IMR-90 (cell line): Measurements from ENCODE around the gene ALK. TPM values are rescaled to one million over a fixed set of nuclear protein-coding genes. Genes with fewer than 3 reads are reported as not detected.

Source experiments
- ATAC-seq: fragments of 200-7000 bp; cut with Tn5 transposase; 2 replicates; pipeline ENCODE4 v1.9.1; 2020; ENCODE audit warnings: low read depth, mild to moderate bottlenecking, moderate library complexity
- BruUV-seq: library from RNA; stranded (reverse); fragments of 400-500 nt; replicated peaks from 2 replicates; lab custom pipeline; 2021; lab: Mats Ljungman, UMichigan
- CTCF ChIA-PET: fragments of 300-600 bp; formaldehyde crosslinking; extraction: SDS; loops from one replicate; lab custom pipeline; 2021; ENCODE audit warnings: antibody characterized with exemption; lab: Yijun Ruan, JAX
- POLR2A ChIA-PET: fragments of 300-600 bp; sonication (Branson Sonifier 250); formaldehyde crosslinking; loops from one replicate; lab custom pipeline; 2022; ENCODE audit warnings: antibody characterized with exemption; ENCODE audit not compliant: unreplicated experiment; lab: Charles Lee
- DNase-seq: peaks from one replicate; pipeline ENCODE4 v3.0.0; 2013
- H2AFZ ChIP-seq: replicated peaks from 2 replicates; pipeline ENCODE3; 2013; ENCODE audit warnings: low read length, mild to moderate bottlenecking; ENCODE audit not compliant: poor library complexity
- H2AK5ac ChIP-seq: 2 replicates; pipeline ENCODE4 v1.6.1; 2013; ENCODE audit warnings: low read depth, low read length, inconsistent platforms
- H2AK9ac ChIP-seq: replicated peaks from 2 replicates; pipeline ENCODE3; 2013; ENCODE audit warnings: mild to moderate bottlenecking, low read depth, low read length, moderate library complexity; ENCODE audit not compliant: poor library complexity
- H2BK120ac ChIP-seq: 2 replicates; pipeline ENCODE4 v1.6.1; 2013; ENCODE audit warnings: low read depth, low read length, inconsistent platforms
- H2BK15ac ChIP-seq: 3 replicates; pipeline ENCODE4 v1.6.1; 2013; ENCODE audit warnings: low read depth, low read length, inconsistent platforms
- H2BK20ac ChIP-seq: 2 replicates; pipeline ENCODE4 v1.6.1; 2013; ENCODE audit warnings: low read depth, mild to moderate bottlenecking, inconsistent platforms, low read length, moderate library complexity
- H2BK5ac ChIP-seq: 2 replicates; pipeline ENCODE4 v1.6.1; 2013; ENCODE audit warnings: mild to moderate bottlenecking, low read depth, low read length, inconsistent platforms; ENCODE audit not compliant: poor library complexity, severe bottlenecking
- H3K14ac ChIP-seq: replicated peaks from 2 replicates; pipeline ENCODE4 v1.6.1; 2013; ENCODE audit warnings: low read depth, low read length, inconsistent platforms
- H3K18ac ChIP-seq: 2 replicates; pipeline ENCODE4 v1.6.1; 2013; ENCODE audit warnings: low read depth, low read length, control low read depth
- H3K23ac ChIP-seq: 2 replicates; pipeline ENCODE4 v1.6.1; 2013; ENCODE audit warnings: low read depth, low read length, inconsistent platforms
- H3K27ac ChIP-seq: 2 replicates; pipeline ENCODE4 v1.5.1; 2013; ENCODE audit warnings: mild to moderate bottlenecking, control low read depth, low read length; ENCODE audit not compliant: insufficient read depth
- H3K27me3 ChIP-seq: 2 replicates; pipeline ENCODE4 v1.6.1; 2013; ENCODE audit warnings: low read length; ENCODE audit not compliant: control insufficient read depth, insufficient read depth
- H3K36me3 ChIP-seq: 2 replicates; pipeline ENCODE4 v1.6.1; 2013; ENCODE audit warnings: low read length, mixed read lengths; ENCODE audit not compliant: control insufficient read depth, insufficient read depth
- H3K4ac ChIP-seq: 2 replicates; pipeline ENCODE4 v1.6.1; 2013; ENCODE audit warnings: low read depth, low read length, inconsistent platforms
- H3K4me1 ChIP-seq: 2 replicates; pipeline ENCODE4 v1.6.1; 2013; ENCODE audit warnings: low read length, mixed read lengths; ENCODE audit not compliant: control insufficient read depth, insufficient read depth
- H3K4me2 ChIP-seq: 2 replicates; pipeline ENCODE4 v1.6.1; 2013; ENCODE audit warnings: low read depth, mild to moderate bottlenecking, control low read depth, low read length, moderate library complexity
- H3K4me3 ChIP-seq: 2 replicates; pipeline ENCODE4 v1.5.1; 2013; ENCODE audit warnings: low read depth, mild to moderate bottlenecking, control low read depth, low read length, moderate library complexity; ENCODE audit not compliant: insufficient read depth
- H3K56ac ChIP-seq: 2 replicates; pipeline ENCODE4 v1.6.1; 2013; ENCODE audit warnings: low read length, inconsistent platforms; ENCODE audit not compliant: insufficient read depth; ENCODE audit errors: extremely low read depth
- H3K79me1 ChIP-seq, 2 experiments: 2 replicates each; pipeline ENCODE4 v1.6.1; 2013; ENCODE audit warnings: low read length in 2 of 2, inconsistent platforms in 1 of 2, low read depth in 1 of 2
- H3K9ac ChIP-seq: 2 replicates; pipeline ENCODE4 v1.6.1; 2013; ENCODE audit warnings: low read depth, low read length, control low read depth
- H3K9me1 ChIP-seq: 2 replicates; pipeline ENCODE4 v1.6.1; 2013; ENCODE audit warnings: low read length, inconsistent platforms; ENCODE audit not compliant: insufficient read depth
- H3K9me3 ChIP-seq: 2 replicates; pipeline ENCODE4 v1.6.1; 2013; ENCODE audit warnings: low read length; ENCODE audit not compliant: control insufficient read depth, insufficient read depth
- H4K20me1 ChIP-seq: 2 replicates; pipeline ENCODE4 v1.6.1; 2013; ENCODE audit warnings: low read length, inconsistent platforms; ENCODE audit not compliant: insufficient read depth
- H4K5ac ChIP-seq: 2 replicates; pipeline ENCODE4 v1.6.1; 2013; ENCODE audit warnings: mild to moderate bottlenecking, low read depth, low read length, control low read depth
- H4K8ac ChIP-seq, 2 experiments: 2 replicates each; pipeline ENCODE4 v1.6.1; 2013; ENCODE audit warnings: low read depth in 2 of 2, low read length in 2 of 2, control low read depth in 1 of 2, inconsistent platforms in 1 of 2
- H4K91ac ChIP-seq: 2 replicates; pipeline ENCODE4 v1.6.1; 2013; ENCODE audit warnings: low read depth, low read length, inconsistent platforms; ENCODE audit not compliant: insufficient read depth
- BHLHE40 ChIP-seq: fragments of 150-350 bp; IDR thresholded peaks from 2 replicates; pipeline ENCODE4 v1.6.1; 2016; ENCODE audit warnings: mild to moderate bottlenecking, low read depth, low read length
- CEBPB ChIP-seq: IDR thresholded peaks from 2 replicates; pipeline ENCODE4 v1.6.1; 2012; ENCODE audit warnings: low read depth, low read length, improper control_type of control experiment
- CHD1 ChIP-seq: IDR thresholded peaks from 2 replicates; pipeline ENCODE4 v1.6.1; 2012; ENCODE audit warnings: low read depth, low read length, improper control_type of control experiment
- CTCF ChIP-seq: conservative IDR thresholded peaks from 2 replicates; pipeline ENCODE4 v1.5.1; 2012; ENCODE audit warnings: mild to moderate bottlenecking, low read depth, low read length, improper control_type of control experiment
- ELK1 ChIP-seq: fragments of 150-350 bp; IDR thresholded peaks from 2 replicates; pipeline ENCODE4 v1.6.1; 2016; ENCODE audit warnings: low read depth, mild to moderate bottlenecking, low read length, moderate library complexity, borderline replicate concordance
- FOS ChIP-seq: fragments of 150-350 bp; IDR thresholded peaks from 2 replicates; pipeline ENCODE4 v1.6.1; 2016; ENCODE audit warnings: low read depth, low read length
- MAFK ChIP-seq: IDR thresholded peaks from 2 replicates; pipeline ENCODE4 v1.6.1; 2012; ENCODE audit warnings: low read depth, low read length, improper control_type of control experiment
- MAZ ChIP-seq: IDR thresholded peaks from 2 replicates; pipeline ENCODE4 v1.6.1; 2012; ENCODE audit warnings: low read depth, mild to moderate bottlenecking, low read length, improper control_type of control experiment, moderate library complexity, borderline replicate concordance
- MXI1 ChIP-seq: IDR thresholded peaks from 2 replicates; pipeline ENCODE4 v1.6.1; 2012; ENCODE audit warnings: low read depth, mild to moderate bottlenecking, low read length, moderate library complexity, borderline replicate concordance
- NFE2L2 ChIP-seq: fragments of 150-350 bp; IDR thresholded peaks from 2 replicates; pipeline ENCODE4 v1.6.1; 2016; ENCODE audit warnings: low read depth, mild to moderate bottlenecking, low read length
- POLR2A ChIP-seq: IDR thresholded peaks from 2 replicates; pipeline ENCODE4 v1.6.1; 2012; ENCODE audit warnings: mild to moderate bottlenecking, low read depth, low read length
- RAD21 ChIP-seq: IDR thresholded peaks from 2 replicates; pipeline ENCODE4 v1.6.1; 2012; ENCODE audit warnings: low read length, improper control_type of control experiment
- RCOR1 ChIP-seq: IDR thresholded peaks from 2 replicates; pipeline ENCODE4 v1.6.1; 2012; ENCODE audit warnings: mild to moderate bottlenecking, low read length, improper control_type of control experiment; ENCODE audit not compliant: insufficient replicate concordance
- RFX5 ChIP-seq: IDR thresholded peaks from 2 replicates; pipeline ENCODE4 v1.8.0; 2012; ENCODE audit warnings: low read depth, mild to moderate bottlenecking, low read length, moderate library complexity
- SMC3 ChIP-seq: fragments of 150-350 bp; IDR thresholded peaks from 2 replicates; pipeline ENCODE4 v1.6.1; 2016; ENCODE audit warnings: low read depth, mild to moderate bottlenecking, antibody characterized with exemption, low read length, moderate library complexity
- USF2 ChIP-seq: fragments of 150-350 bp; IDR thresholded peaks from 2 replicates; pipeline ENCODE4 v1.6.1; 2017; ENCODE audit warnings: mild to moderate bottlenecking, antibody characterized with exemption, low read length, low read depth
- WGBS, 2 experiments: methylation state at CpG; one replicate each; pipeline versions ENCODE4 v1.1.5 to v1.1.7; 2013; ENCODE audit warnings: missing lambda C conversion rate in 2 of 2; ENCODE audit not compliant: insufficient read length in 1 of 2; ENCODE audit errors: extremely low coverage in 2 of 2; 5-methylcytosine and 5-hydroxymethylcytosine counted together
- dilution Hi-C: fragments of 300-500 bp; cut with HindIII; formaldehyde crosslinking; loops from one replicate; pipeline ENCODE4 v1.14.3; 2018; ENCODE audit warnings: low sequenced_read_pairs; ENCODE audit not compliant: unreplicated experiment
- in situ Hi-C: fragments of 300-500 bp; cut with MboI; formaldehyde crosslinking; loops from 3 replicates; pipeline ENCODE4 v1.14.3; 2019; ENCODE audit warnings: low sequenced_read_pairs, inconsistent platforms, mixed read lengths
- intact Hi-C: fragments of 100-400 bp; cut with micrococcal nuclease; formaldehyde crosslinking; loops from 2 replicates; pipeline ENCODE4 v1.10.0; 2022
- polyA plus RNA-seq, 3 experiments: library from polyadenylated mRNA; depleted of rRNA; stranded (reverse); fragments of >200 nt; gene quantifications; 2 replicates each; pipeline ENCODE4 v1.2.3, GENCODE V29; 2012; ENCODE audit warnings: low replicate concordance in 1 of 3
- total RNA-seq: library from RNA; depleted of rRNA; stranded (reverse); fragments of >200 nt; gene quantifications from 2 replicates; pipeline ENCODE4 v1.2.3, GENCODE V29; 2012

The ALK gene
- total and polyA plus RNA-seq, 2 of the 4 experiments (the other 2 are of a cell fraction), result not detected

GRCh38 chr2:29154610-29155009 lies 766.8 kb downstream of the ALK start:
- in situ Hi-C loops, result no loop called here
- Histone ChIP-seq H2AK9ac (no peak overlapping the region), H3K14ac (no peak overlapping the region), H3K27me3 (no peaks in the 10 kb centered on the region), H3K9me3 (no peaks in the 10 kb centered on the region), H2AK5ac (no peak overlapping the region), H3K9me1 (no peaks in the 10 kb centered on the region), H3K36me3 (peaks cover 29% of the 10 kb centered on the region), H3K9ac (no peak overlapping the region), H4K91ac (no peak overlapping the region), H3K4me1 (0 out of 2 replicates have a peak, but pooled peaks cover 2% of the 10 kb centered on the region), H2BK15ac (no peak overlapping the region), H3K18ac (no peak overlapping the region), H3K4me3 (no peak overlapping the region), H2BK20ac (no peak overlapping the region), H4K8ac (no peak overlapping the region), H3K27ac (no peak overlapping the region), H3K79me1 (no peaks in the 10 kb centered on the region; a peak in 2 of 4 replicates), H2AFZ (no peak overlapping the region), H3K23ac (no peak overlapping the region), H3K4me2 (no peak overlapping the region), H3K4ac (no peak overlapping the region), H4K20me1 (no peaks in the 10 kb centered on the region), H4K5ac (no peak overlapping the region), H2BK120ac (no peak overlapping the region), H3K56ac (no peak overlapping the region), H2BK5ac (no peak overlapping the region)
- dilution Hi-C loops, result no loop called here
- 100% methylated on average over 2 of the region's 2 CpGs; no CpG with 5 or more reads in 1 of the 2 experiments for WGBS, 2 experiments
- intact Hi-C loops, result no loop called here
- no TSS peak for BruUV-seq
- ATAC-seq (no peak), DNase-seq (no peak)
- ChIA-PET CTCF (interaction anchor here (0.5 to 1.0 kb wide), 3 partner anchors 154 to 454 kb away, joined by 3 to 4 read pairs (median 3); no protein-coding TSS in a partner anchor), POLR2A (no interaction called here)
- TF ChIP-seq RAD21 (no peak), FOS (no peak), BHLHE40 (no peak), NFE2L2 (no peak), ELK1 (no peak), SMC3 (no peak), USF2 (no peak), CEBPB (no peak), RCOR1 (no peak), MXI1 (no peak), POLR2A (no peak), CHD1 (no peak), CTCF (no peak), MAFK (no peak), MAZ (no peak), RFX5 (no peak)
